HG03432 (cell line): ENCODE results near the gene NCOA7.
"Not testable (repeated sequence)": the region's sequence is repeated elsewhere in the genome, so short reads cannot be mapped to it uniquely, and the experiment has no call there.

Source experiments
- ATAC-seq: cut with Tn5 transposase; IDR thresholded peaks from one replicate; pipeline ENCODE4 v1.9.1; 2021; ENCODE audit warnings: mild to moderate bottlenecking, moderate library complexity; ENCODE audit not compliant: unreplicated experiment

NCOA7 gene

GRCh38 chr6:125943528-125944433 is 153.0 kb downstream of the NCOA7 start:
- no peak for ATAC-seq

- no peak for ATAC-seq
These were observed 153.7 kb downstream of the NCOA7 start for GRCh38 chr6:125944434-125944816.

DNA sequence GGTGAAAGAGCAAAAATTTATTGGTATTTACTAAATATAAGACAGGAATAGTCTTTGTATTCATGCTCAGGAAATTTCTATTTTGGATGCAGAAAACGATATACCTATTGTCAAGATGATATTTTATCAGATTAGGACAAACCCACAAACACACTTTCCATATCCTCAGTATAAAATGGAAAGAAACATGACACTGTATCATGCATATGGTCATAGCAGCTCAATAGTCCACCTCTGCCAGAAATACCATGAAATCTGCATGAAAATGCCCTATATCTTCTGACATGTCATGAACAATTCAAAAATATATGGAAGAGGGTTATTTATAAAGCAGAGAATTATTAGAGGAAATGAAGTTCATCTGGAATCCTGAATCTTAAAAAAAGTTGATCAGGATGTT is 154.1 kb downstream of the NCOA7 start:
- no peak for ATAC-seq

DNA sequence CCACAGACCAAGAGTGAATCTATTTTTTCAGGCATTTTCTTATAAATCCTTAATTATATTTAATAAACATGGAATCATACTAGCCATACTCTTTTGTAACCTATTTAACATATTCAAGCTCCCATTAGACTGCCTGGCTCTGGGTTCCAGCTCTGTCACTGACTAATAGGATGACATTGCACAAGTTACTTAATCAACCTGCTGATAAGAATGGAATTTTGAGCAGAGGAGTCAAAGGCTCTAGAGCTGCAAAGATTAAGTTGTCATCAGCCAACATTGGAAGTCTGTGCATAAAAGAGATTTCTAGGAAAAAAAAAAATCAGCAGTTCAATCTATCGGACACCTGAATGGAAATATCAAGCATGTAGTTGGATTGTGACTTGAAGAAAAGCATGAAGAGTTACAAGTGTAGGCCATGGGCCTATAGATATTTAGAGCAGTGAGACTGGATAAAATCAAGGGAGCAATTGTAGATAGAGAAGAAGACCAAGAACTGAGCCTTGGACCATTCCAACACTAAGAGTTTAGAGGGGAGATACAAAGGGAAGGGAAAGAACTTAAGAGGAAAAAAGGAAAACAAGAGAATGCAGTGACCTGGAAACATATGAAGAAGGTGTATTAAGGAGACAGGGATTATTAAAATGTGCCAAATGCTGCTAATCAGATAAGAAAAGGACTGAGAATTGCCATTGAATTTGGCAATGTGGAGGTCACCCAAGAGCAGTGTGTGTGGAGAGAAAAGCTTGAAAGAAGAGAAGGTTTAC is 154.8 kb downstream of the NCOA7 start:
- ATAC-seq = no peak

DNA sequence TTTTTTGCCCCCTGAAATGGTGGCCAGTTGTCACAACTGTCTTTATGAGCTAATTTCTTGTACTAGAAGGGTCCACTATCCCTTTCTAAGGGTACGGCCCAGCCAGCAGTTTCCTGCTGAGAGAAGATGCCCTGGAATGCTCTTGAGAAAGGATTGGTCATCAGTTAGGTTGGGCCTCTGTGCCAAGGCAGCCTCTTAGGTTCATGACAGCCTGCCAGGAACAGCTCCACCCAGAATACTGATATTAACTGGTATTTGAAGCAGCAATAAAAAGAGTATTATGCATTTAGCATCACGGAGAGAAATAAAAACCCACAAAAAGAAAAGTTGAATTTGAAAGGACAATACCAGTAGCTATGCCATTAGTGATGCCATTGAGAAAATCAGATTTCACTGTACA is 156.9 kb downstream of the NCOA7 start:
- ATAC-seq = no peak

- ATAC-seq = no peak
These were observed 157.7 kb downstream of the NCOA7 start for GRCh38 chr6:125948455-125948854.

DNA sequence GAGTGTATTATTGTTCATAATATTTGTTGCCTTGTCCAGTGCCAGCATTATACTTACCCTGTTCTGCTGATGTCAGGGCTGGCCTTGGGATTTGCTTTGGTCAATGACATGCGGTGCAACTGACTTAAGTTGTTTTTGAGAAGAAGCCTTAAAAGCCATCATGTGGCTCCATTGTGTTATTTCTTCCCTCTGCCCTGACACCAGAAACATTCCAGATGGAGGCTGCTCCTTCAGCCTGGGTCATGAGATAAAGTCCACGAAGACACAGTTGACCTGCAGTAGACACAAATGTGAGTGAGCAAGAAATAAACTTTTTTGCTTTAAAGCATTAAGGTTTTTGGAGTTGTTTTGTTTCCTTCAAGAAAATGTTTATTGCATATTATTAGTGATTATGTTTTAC is 158.3 kb downstream of the NCOA7 start:
- ATAC-seq = no peak

GRCh38 chr6:125950293-125950692 is 159.5 kb downstream of the NCOA7 start:
- no peak for ATAC-seq

DNA sequence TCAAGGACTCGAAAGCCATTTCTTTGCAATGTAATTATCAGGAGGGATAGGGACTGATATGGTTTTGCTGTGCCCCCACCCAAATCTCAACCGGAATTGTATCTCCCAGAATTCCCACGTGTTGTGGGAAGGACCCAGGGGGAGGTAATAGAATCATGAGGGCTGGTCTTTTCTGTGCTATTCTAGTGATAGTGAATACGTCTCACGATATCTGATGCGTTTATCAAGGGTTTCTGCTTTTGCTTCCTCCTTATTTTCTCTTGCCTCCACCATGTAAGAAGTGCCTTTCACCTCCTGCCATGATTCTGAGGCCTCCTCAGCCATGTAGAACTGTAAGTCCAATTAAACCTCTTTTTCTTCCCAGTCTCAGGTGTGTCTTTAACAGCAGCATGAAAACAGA is 160.0 kb downstream of the NCOA7 start:
- not testable (repeated sequence) for ATAC-seq

DNA sequence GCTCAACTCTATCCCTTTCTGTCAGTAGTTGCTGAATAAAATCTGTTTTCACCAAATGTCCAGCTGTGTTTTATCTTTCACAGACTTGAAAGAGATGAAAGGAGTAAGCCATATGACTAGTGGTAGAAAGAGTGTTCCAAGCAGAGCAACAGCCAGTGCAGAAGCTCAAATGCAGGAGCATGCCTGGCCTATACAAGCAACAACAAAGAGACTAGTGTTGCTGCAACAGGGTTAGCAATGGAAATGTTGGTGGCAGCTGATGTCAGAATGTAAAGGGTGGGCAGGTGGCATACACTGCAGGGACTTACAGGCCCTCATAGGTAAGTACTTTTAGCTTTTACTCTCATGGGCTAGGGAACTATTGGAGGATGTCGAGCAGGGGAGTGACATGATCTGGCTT is 160.6 kb downstream of the NCOA7 start:
- no peak for ATAC-seq

DNA sequence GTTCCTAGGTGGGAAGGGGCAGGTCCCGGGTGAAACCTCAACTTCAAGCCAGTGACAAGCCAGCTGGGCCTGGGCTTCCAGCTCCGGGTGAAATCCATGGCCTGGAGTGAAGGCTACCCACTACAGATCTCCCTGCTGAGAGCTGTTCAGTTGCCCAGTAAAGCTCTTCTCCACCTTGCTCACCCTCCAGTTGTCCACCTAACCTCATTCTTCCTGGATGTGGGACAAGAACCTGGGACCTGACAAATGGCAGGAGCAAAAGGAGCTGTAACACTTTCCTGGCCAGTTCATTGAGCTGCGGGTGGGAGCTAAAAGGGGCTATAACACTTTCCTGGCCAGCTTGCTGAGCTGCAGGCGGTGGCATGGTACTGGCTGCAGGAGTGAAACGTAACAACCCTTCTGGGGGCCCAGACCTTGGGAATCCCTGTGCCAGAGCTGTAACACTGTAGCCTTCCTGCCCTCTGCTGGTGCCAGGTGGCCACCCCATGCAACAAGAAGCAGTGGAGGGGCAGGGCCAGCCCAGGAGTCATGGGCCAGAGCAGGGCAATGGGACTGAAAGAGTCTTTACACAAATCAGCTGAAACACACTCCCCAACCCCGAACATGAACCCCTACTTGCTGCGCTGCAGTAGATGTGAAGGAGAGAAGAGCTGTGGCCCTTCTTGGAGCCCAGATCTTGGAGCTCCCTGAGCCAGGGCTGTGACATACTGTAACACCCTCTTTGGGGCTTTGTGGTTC is 162.2 kb downstream of the NCOA7 start:
- ATAC-seq = peak; percentile 12

DNA sequence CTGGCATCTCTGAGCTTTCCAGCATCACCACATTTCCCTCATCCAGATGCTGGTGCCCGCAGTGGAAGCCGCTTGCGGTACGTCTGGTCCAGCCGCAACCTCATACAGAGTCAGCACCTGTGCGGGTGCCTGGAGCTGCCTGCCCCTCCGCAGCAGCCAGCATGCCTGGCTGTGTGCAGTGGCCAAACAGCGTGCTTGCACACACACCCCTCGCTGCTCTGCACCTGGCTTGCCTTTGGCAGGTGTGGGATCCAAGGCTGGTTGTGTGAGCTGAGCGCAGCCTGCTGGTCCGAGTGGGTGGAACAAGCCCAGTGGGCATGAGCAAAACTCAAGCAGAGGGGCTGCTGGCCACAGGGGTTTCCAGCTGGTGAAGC is 162.7 kb downstream of the NCOA7 start:
- ATAC-seq = no peak

DNA sequence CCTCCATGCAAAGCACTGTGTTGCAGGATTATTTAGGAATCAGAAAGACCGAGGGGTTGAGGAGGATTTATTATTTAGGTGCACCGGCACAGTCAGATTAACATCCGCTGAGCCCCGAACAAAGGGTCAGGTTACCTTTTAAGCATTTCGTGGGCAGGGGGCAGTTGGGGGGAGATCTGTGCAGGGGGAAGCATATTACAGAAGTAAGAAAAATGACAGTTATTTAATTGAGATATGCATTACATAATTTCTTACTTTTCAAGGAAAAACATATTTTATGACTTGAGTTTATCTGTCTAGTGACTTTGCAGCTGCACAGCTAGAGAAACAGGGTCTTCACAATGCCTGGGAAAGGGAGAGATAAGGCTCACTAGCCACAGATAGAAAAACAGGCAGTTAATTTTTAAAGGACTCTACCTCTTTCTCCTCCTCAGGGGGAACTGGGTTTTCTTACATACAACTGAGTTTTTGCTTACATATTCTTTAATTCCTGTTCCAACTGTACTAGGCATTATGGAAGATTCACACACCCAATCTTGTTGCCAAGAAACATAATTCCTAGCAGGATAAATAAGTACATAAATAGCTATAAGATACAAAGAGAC is 164.1 kb downstream of the NCOA7 start:
- ATAC-seq = no peak

GRCh38 chr6:125955973-125956372 is 165.2 kb downstream of the NCOA7 start:
- no peak for ATAC-seq

- peak; percentile 90 for ATAC-seq
These were observed 166.0 kb downstream of the NCOA7 start, which contains the start of gene HINT3 for GRCh38 chr6:125956506-125957390. Gene HINT3 (plus strand): TSS chr6:125956770. CDS start chr6:125956978, 208 bp downstream.

DNA sequence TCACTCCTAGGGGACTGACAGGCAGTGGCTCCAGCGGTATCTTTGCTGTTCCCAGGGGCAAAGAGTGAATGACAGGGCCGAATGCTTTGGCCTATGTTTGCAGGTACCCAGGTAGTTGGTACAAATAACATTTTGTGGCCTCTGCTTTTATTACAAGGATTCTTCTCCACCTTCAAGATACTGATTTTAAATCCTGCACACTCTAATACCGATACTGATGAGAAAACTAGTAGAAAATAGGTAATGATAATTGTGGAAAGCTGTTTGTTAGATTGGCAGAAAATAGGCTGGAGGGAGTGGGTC is 166.6 kb downstream of the NCOA7 start:
- no peak for ATAC-seq

GRCh38 chr6:125957845-125958244 is 167.1 kb downstream of the NCOA7 start:
- ATAC-seq = no peak

GRCh38 chr6:125959041-125959440 is 168.3 kb downstream of the NCOA7 start:
- ATAC-seq = no peak

- no peak for ATAC-seq
These were observed 170.4 kb downstream of the NCOA7 start for GRCh38 chr6:125961117-125961516.

DNA sequence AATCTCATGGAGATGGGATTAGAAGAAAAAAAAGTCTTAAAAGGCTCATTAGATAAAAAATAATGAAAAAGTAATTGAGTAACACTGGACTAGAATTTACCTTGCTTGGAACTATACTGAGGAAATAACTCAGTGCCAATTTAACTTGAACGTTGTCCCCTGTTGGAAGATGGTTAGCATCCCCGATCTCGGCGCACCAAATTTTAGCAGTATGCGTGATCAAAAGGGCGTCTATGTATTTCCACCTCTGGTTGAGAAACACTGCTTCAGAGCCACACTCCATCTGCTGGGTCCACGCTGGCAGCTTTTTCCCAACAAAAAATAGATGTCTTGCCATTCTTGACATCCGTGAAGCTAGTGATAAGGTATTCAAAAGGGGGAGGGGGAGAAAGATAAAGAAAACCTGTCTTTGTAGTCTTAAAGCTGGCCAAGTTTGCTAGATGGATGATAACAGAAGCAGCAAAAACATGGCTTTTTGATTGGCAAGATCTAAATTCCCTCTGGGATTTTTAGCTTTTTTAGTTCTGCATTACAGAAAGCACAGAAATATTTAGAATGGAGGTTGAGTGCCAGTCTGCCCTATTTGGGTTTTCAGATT is 172.2 kb downstream of the NCOA7 start:
- ATAC-seq = no peak
